Panc1 (cell line): ENCODE results near the gene COPS7A. TPM values are rescaled to one million over a fixed set of nuclear protein-coding genes. Genes with fewer than 3 reads are reported as not detected.
"Not testable (repeated sequence)": the region's sequence is repeated elsewhere in the genome, so short reads cannot be mapped to it uniquely, and the experiment has no call there.

Experiments used
- ATAC-seq: fragments of 200-7000 bp; cut with Tn5 transposase; 2 replicates; pipeline ENCODE4 v1.9.1; 2020; ENCODE audit warnings: mild to moderate bottlenecking, moderate library complexity
- BruUV-seq: library from RNA; stranded (reverse); fragments of 400-500 nt; replicated peaks from 2 replicates; lab custom pipeline; 2021; lab: Mats Ljungman, UMichigan
- CTCF ChIA-PET: fragments of 300-600 bp; sonication (Branson Sonifier 250); formaldehyde crosslinking; loops from one replicate; lab custom pipeline; 2022; ENCODE audit warnings: antibody characterized with exemption; lab: Charles Lee
- POLR2A ChIA-PET: fragments of 300-600 bp; sonication (Branson Sonifier 250); formaldehyde crosslinking; loops from one replicate; lab custom pipeline; 2022; ENCODE audit warnings: antibody characterized with exemption; lab: Charles Lee
- DNase-seq: peaks from one replicate; pipeline ENCODE4 v3.0.0-alpha.2; 2010; ENCODE audit warnings: low read depth, low spot score
- H3K27ac ChIP-seq: 2 replicates; pipeline ENCODE4 v1.5.1; 2011; ENCODE audit warnings: mild to moderate bottlenecking, low read length, inconsistent platforms
- H3K27me3 ChIP-seq: fragments of 200-500 bp; sonication (Bioruptor generic); 2 replicates; pipeline ENCODE4 v1.6.0; 2014; ENCODE audit warnings: low read length, inconsistent platforms; ENCODE audit not compliant: control insufficient read depth, insufficient read depth
- H3K36me3 ChIP-seq: fragments of 200-500 bp; sonication (Bioruptor generic); 2 replicates; pipeline ENCODE4 v1.5.1; 2014; ENCODE audit warnings: inconsistent platforms, mild to moderate bottlenecking, low read length, moderate library complexity; ENCODE audit not compliant: control insufficient read depth, insufficient read depth
- H3K4me1 ChIP-seq: 2 replicates; pipeline ENCODE4 v1.5.1; 2011; ENCODE audit warnings: inconsistent platforms, mild to moderate bottlenecking, low read length, moderate library complexity; ENCODE audit not compliant: control insufficient read depth, insufficient read depth
- H3K4me3 ChIP-seq, 2 experiments: 2 replicates each; pipeline ENCODE4 v1.5.1; 2011 to 2012; ENCODE audit warnings: low read depth in 2 of 2, low read length in 2 of 2, mild to moderate bottlenecking in 2 of 2, inconsistent platforms in 1 of 2, moderate library complexity in 1 of 2
- H3K9me3 ChIP-seq: fragments of 200-500 bp; sonication (Bioruptor generic); 2 replicates; pipeline ENCODE4 v1.5.1; 2014; ENCODE audit warnings: low read depth, mild to moderate bottlenecking, inconsistent platforms, low read length, moderate library complexity; ENCODE audit not compliant: control insufficient read depth, insufficient read depth
- CTCF ChIP-seq: fragments of 450-650 bp; IDR thresholded peaks from 2 replicates; pipeline ENCODE4 v1.5.1; 2017; ENCODE audit warnings: mild to moderate bottlenecking
- POLR2AphosphoS5 ChIP-seq: IDR thresholded peaks from 2 replicates; pipeline ENCODE4 v1.6.1; 2012; ENCODE audit warnings: mild to moderate bottlenecking, low read depth, low read length, moderate library complexity
- REST ChIP-seq, 2 experiments: IDR thresholded peaks; 2 replicates each; pipeline ENCODE4 v1.6.1; 2011 to 2012; ENCODE audit warnings: low read depth in 2 of 2, control low read depth in 1 of 2, low read length in 1 of 2, mild to moderate bottlenecking in 1 of 2, moderate library complexity in 1 of 2; ENCODE audit not compliant: insufficient read depth in 1 of 2
- SIN3A ChIP-seq: IDR thresholded peaks from 2 replicates; pipeline ENCODE4 v1.6.1; 2012; ENCODE audit warnings: low read depth, mild to moderate bottlenecking, low read length, moderate library complexity, borderline replicate concordance; ENCODE audit not compliant: insufficient read depth
- TCF7L2 ChIP-seq: IDR thresholded peaks from 2 replicates; pipeline ENCODE4 v1.6.1; 2011; ENCODE audit warnings: mild to moderate bottlenecking, low read depth, low read length, inconsistent platforms
- in situ Hi-C: cut with HindIII; loops from 2 replicates; pipeline ENCODE4 v1.10.0; 2016; ENCODE audit warnings: low sequenced_read_pairs, low pct_unique_long_range_greater_than_20kb
- intact Hi-C: fragments of 100-400 bp; cut with micrococcal nuclease; formaldehyde crosslinking; loops from one replicate; pipeline ENCODE4 v1.10.0; 2022; ENCODE audit not compliant: unreplicated experiment
- total RNA-seq: library from RNA; stranded (reverse); gene quantifications from one replicate; pipeline ENCODE4 v1.2.1, GENCODE V29; 2021; ENCODE audit not compliant: unreplicated experiment

The COPS7A gene
- total RNA-seq, 1 experiment from 2014 or later: 37.5 TPM

GRCh38 chr12:6736754-6737153 lies 12.9 kb downstream of the COPS7A start:
- ChIA-PET POLR2A (no interaction called here), CTCF (no interaction called here)
- ATAC-seq: no peak
- TSS peak; percentile 41 for BruUV-seq
- H3K36me3 ChIP-seq: no peaks in the 10 kb centered on the region
- TF ChIP-seq SIN3A (no peak), REST (IDR thresholded peaks at IDR 0.05; ENCODE audit: insufficient read depth in 1 of 2, low read depth in 2 of 2, low read length in 1 of 2) (no peak), TCF7L2 (no peak), POLR2AphosphoS5 (no peak), CTCF (no peak)
- H3K4me3 ChIP-seq: no peak overlapping the region
- no peaks in the 10 kb centered on the region for H3K27me3 ChIP-seq
- in situ Hi-C loops (no loop called here), intact Hi-C loops (loop anchor here (1.0 kb wide), 1 partner anchor 89 kb away; no protein-coding TSS in a partner anchor)
- DNase-seq: no peak
- H3K27ac ChIP-seq: no peak overlapping the region
- H3K4me1 ChIP-seq: peaks cover 7% of the 10 kb centered on the region; the same call in 1 of the 2 replicates
- no peaks in the 10 kb centered on the region for H3K9me3 ChIP-seq

DNA sequence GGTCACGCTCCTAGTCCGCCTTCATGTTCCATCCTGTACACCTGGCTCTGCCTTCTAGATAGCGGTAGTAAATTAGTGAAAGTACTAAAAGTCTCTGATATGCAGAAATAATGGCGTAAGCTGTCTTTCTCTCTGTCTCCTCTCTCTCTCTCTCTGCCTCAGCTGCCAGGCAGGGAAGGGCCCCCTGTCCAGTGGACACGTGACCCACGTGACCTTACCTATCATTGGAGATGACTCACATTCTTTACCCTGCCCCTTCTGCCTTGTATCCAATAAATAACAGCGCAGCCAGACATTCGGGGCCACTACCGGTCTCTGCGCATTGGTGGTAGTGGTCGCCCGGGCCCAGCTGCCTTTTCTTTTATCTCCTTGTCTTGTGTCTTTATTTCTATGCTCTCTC lies 18.2 kb downstream of the COPS7A start:
- POLR2A ChIA-PET, H3K36me3 ChIP-seq, in situ Hi-C loops, DNase-seq, H3K4me3 ChIP-seq, BruUV-seq, H3K4me1 ChIP-seq, H3K27ac ChIP-seq, H3K27me3 ChIP-seq, intact Hi-C loops, H3K9me3 ChIP-seq, CTCF ChIA-PET, ATAC-seq: not testable (repeated sequence)

DNA sequence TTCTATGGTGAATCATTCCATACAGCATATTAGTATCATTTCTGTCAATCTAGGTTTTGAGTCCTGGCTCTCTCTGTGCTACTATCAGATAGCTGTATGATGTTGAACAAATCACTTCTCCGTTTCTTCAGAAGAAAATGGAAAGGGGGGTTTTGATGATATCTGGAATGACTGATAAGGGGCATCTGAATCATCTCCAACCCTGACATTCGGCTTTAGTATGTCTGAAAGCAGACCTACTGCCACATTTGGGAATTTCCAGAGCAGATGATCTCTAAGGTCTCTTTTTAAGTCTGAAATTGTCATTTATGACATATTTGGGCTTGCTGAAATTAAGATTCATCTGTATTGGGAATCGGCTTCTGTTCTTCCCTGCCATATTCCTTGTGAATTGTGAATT lies 19.0 kb downstream of the COPS7A start:
- H3K36me3 ChIP-seq: no peaks in the 10 kb centered on the region
- DNase-seq: no peak
- H3K4me3 ChIP-seq: no peak overlapping the region
- no peak overlapping the region for H3K27ac ChIP-seq
- in situ Hi-C loops (no loop called here), intact Hi-C loops (no loop called here)
- ATAC-seq: no peak
- TF ChIP-seq CTCF (no peak), TCF7L2 (no peak), SIN3A (no peak), REST (IDR thresholded peaks at IDR 0.05; ENCODE audit: insufficient read depth in 1 of 2, low read depth in 2 of 2, low read length in 1 of 2) (no peak), POLR2AphosphoS5 (no peak)
- H3K27me3 ChIP-seq: no peaks in the 10 kb centered on the region
- H3K4me1 ChIP-seq: no peaks in the 10 kb centered on the region
- BruUV-seq: no TSS peak
- no peaks in the 10 kb centered on the region for H3K9me3 ChIP-seq
- ChIA-PET POLR2A (interaction anchor here (0.6 kb wide), 1 partner anchor 17 kb away, joined by 7 read pairs; no protein-coding TSS in a partner anchor), CTCF (no interaction called here)
